ENCODE results near the gene EMX2.

The EMX2 gene

DNA sequence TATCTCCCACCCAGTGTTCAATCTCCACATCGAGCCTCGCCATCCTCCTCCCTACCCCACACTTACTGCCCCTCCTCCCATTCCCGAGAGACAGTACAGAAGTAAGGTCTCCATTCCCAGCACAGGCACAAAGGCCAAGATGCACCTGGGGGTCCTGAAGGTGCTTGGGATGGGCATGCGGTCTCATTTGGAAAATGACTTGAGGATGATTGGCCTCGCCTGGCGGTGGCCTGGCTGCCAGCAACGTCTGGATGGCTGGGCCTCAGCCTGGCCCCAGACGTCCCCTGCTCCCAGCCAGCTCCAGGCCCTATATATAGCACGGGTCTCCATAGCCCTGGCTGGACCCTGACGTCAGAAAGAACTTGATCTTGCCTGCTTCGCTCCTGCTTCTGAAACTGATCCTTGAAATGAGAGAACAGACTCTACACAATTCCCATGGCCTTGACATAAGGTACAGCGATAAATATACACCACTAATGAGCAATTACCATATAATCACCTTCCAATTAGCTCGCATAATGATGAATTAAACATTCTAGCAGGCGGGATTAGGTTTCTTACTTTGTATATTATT, 11.8 kb downstream of the EMX2 start:
- Histone ChIP-seq H3K36me3 (ENCODE audit: insufficient read depth, insufficient read length, low read length) (no peaks in the 10 kb centered on the region), H3K9me3 (ENCODE audit: insufficient read depth, low read length) (no peaks in the 10 kb centered on the region), H3K9ac (ENCODE audit: insufficient read length, low read depth) (no peak overlapping the region), H3K27me3 (ENCODE audit: insufficient read depth, insufficient read length) (peaks cover 77% of the 10 kb centered on the region), H3K4me3 (ENCODE audit: insufficient read length, low read depth) (no peak overlapping the region), H3K4me1 (ENCODE audit: insufficient read depth, insufficient read length) (peaks cover 12% of the 10 kb centered on the region)
- no peak for DNase-seq (ENCODE audit: low read depth, low spot score)
- TF ChIP-seq YY1 (IDR thresholded peaks at IDR 0.05; ENCODE audit: insufficient read depth, insufficient read length) (no peak), SUZ12 (IDR thresholded peaks at IDR 0.05; ENCODE audit: extremely low read depth, insufficient read depth, insufficient read length) (no peak), ZNF274 (IDR thresholded peaks at IDR 0.05; ENCODE audit: low read depth, low read length) (no peak)

GRCh38 chr10:117555017-117555416, 12.5 kb downstream of the EMX2 start:
- Histone ChIP-seq H3K36me3 (ENCODE audit: insufficient read depth, insufficient read length, low read length) (no peaks in the 10 kb centered on the region), H3K4me1 (ENCODE audit: insufficient read depth, insufficient read length) (peaks cover 12% of the 10 kb centered on the region), H3K9me3 (ENCODE audit: insufficient read depth, low read length) (no peaks in the 10 kb centered on the region), H3K4me3 (ENCODE audit: insufficient read length, low read depth) (no peak overlapping the region), H3K27me3 (ENCODE audit: insufficient read depth, insufficient read length) (peaks cover 70% of the 10 kb centered on the region), H3K9ac (ENCODE audit: insufficient read length, low read depth) (no peak overlapping the region)
- no peak for DNase-seq (ENCODE audit: low read depth, low spot score)
- TF ChIP-seq SUZ12 (IDR thresholded peaks at IDR 0.05; ENCODE audit: extremely low read depth, insufficient read depth, insufficient read length): no peak
- TF ChIP-seq ZNF274 (IDR thresholded peaks at IDR 0.05; ENCODE audit: low read depth, low read length): no peak
- no peak for TF ChIP-seq YY1 (IDR thresholded peaks at IDR 0.05; ENCODE audit: insufficient read depth, insufficient read length)

- Histone ChIP-seq H3K27me3 (ENCODE audit: insufficient read depth, insufficient read length) (peaks cover 62% of the 10 kb centered on the region), H3K4me1 (ENCODE audit: insufficient read depth, insufficient read length) (peaks cover 12% of the 10 kb centered on the region), H3K36me3 (ENCODE audit: insufficient read depth, insufficient read length, low read length) (no peaks in the 10 kb centered on the region), H3K4me3 (ENCODE audit: insufficient read length, low read depth) (no peak overlapping the region), H3K9me3 (ENCODE audit: insufficient read depth, low read length) (no peaks in the 10 kb centered on the region), H3K9ac (ENCODE audit: insufficient read length, low read depth) (no peak overlapping the region)
- no peak for DNase-seq (ENCODE audit: low read depth, low spot score)
- TF ChIP-seq SUZ12 (IDR thresholded peaks at IDR 0.05; ENCODE audit: extremely low read depth, insufficient read depth, insufficient read length): no peak
- TF ChIP-seq ZNF274 (IDR thresholded peaks at IDR 0.05; ENCODE audit: low read depth, low read length): no peak
- no peak for TF ChIP-seq YY1 (IDR thresholded peaks at IDR 0.05; ENCODE audit: insufficient read depth, insufficient read length)
Measured at GRCh38 chr10:117555863-117556262, 13.3 kb downstream of the EMX2 start.

GRCh38 chr10:117556356-117556755, 13.8 kb downstream of the EMX2 start:
- Histone ChIP-seq H3K36me3 (ENCODE audit: insufficient read depth, insufficient read length, low read length) (no peaks in the 10 kb centered on the region), H3K9me3 (ENCODE audit: insufficient read depth, low read length) (no peaks in the 10 kb centered on the region), H3K9ac (ENCODE audit: insufficient read length, low read depth) (no peak overlapping the region), H3K27me3 (ENCODE audit: insufficient read depth, insufficient read length) (peaks cover 57% of the 10 kb centered on the region), H3K4me1 (ENCODE audit: insufficient read depth, insufficient read length) (peaks cover 12% of the 10 kb centered on the region), H3K4me3 (ENCODE audit: insufficient read length, low read depth) (no peak overlapping the region)
- TF ChIP-seq ZNF274 (IDR thresholded peaks at IDR 0.05; ENCODE audit: low read depth, low read length) (no peak), YY1 (IDR thresholded peaks at IDR 0.05; ENCODE audit: insufficient read depth, insufficient read length) (no peak), SUZ12 (IDR thresholded peaks at IDR 0.05; ENCODE audit: extremely low read depth, insufficient read depth, insufficient read length) (no peak)
- no peak for DNase-seq (ENCODE audit: low read depth, low spot score)

DNA sequence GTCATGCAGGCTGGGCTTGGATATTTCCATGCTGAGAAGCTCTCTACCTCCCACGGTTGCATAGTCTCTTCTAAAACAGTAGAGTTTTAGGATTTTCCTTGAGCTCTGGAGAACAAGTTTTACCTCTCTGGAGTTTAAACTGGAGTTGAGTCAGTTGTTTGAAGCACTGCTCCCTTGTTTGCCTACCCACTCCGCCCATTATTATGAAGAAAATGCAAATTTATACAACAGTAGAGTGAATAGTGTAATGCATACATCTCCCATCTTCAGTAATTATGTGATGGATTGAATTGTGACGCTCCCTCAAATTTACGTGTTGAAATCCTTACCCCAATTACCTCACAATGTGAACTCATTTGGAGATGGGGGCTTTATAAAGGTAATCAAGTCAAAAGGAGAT, 17.2 kb downstream of the EMX2 start:
- Histone ChIP-seq H3K4me1 (ENCODE audit: insufficient read depth, insufficient read length) (no peaks in the 10 kb centered on the region), H3K9ac (ENCODE audit: insufficient read length, low read depth) (no peak overlapping the region), H3K36me3 (ENCODE audit: insufficient read depth, insufficient read length, low read length) (no peaks in the 10 kb centered on the region), H3K27me3 (ENCODE audit: insufficient read depth, insufficient read length) (peaks cover 23% of the 10 kb centered on the region), H3K4me3 (ENCODE audit: insufficient read length, low read depth) (no peak overlapping the region), H3K9me3 (ENCODE audit: insufficient read depth, low read length) (no peaks in the 10 kb centered on the region)
- TF ChIP-seq ZNF274 (IDR thresholded peaks at IDR 0.05; ENCODE audit: low read depth, low read length): no peak
- TF ChIP-seq YY1 (IDR thresholded peaks at IDR 0.05; ENCODE audit: insufficient read depth, insufficient read length): no peak
- TF ChIP-seq SUZ12 (IDR thresholded peaks at IDR 0.05; ENCODE audit: extremely low read depth, insufficient read depth, insufficient read length): no peak
- no peak for DNase-seq (ENCODE audit: low read depth, low spot score)

DNA sequence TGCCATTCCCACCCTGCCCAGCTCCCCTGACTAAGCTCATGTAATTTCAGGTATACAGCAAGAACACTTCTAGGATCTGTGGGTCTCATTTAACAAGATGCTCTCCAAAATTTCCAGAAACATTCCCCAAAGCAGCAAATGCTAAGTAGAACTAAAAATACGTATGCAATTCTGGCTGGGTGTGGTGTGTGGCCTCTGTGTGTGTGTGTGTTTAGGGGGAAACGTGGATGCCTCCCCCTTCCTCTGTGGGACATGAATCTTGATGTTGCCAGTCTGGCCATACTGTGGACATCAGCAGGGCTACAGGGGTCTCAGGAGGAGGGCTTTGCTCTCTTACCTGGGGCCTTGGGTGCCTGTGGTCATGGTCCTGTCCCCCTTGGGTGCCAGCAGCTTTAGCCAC, 18.4 kb downstream of the EMX2 start:
- no peaks in the 10 kb centered on the region for H3K4me1 ChIP-seq (ENCODE audit: insufficient read depth, insufficient read length)
- no peak overlapping the region for H3K9ac ChIP-seq (ENCODE audit: insufficient read length, low read depth)
- H3K9me3 ChIP-seq (ENCODE audit: insufficient read depth, low read length): no peaks in the 10 kb centered on the region
- TF ChIP-seq YY1 (IDR thresholded peaks at IDR 0.05; ENCODE audit: insufficient read depth, insufficient read length) (no peak), SUZ12 (IDR thresholded peaks at IDR 0.05; ENCODE audit: extremely low read depth, insufficient read depth, insufficient read length) (no peak), ZNF274 (IDR thresholded peaks at IDR 0.05; ENCODE audit: low read depth, low read length) (no peak)
- H3K4me3 ChIP-seq (ENCODE audit: insufficient read length, low read depth): no peak overlapping the region
- no peak for DNase-seq (ENCODE audit: low read depth, low spot score)
- H3K27me3 ChIP-seq (ENCODE audit: insufficient read depth, insufficient read length): peaks cover 11% of the 10 kb centered on the region
- H3K36me3 ChIP-seq (ENCODE audit: insufficient read depth, insufficient read length, low read length): no peaks in the 10 kb centered on the region

GRCh38 chr10:117562220-117562619, 19.7 kb downstream of the EMX2 start:
- no peaks in the 10 kb centered on the region for H3K4me1 ChIP-seq (ENCODE audit: insufficient read depth, insufficient read length)
- TF ChIP-seq SUZ12 (IDR thresholded peaks at IDR 0.05; ENCODE audit: extremely low read depth, insufficient read depth, insufficient read length) (no peak), YY1 (IDR thresholded peaks at IDR 0.05; ENCODE audit: insufficient read depth, insufficient read length) (no peak), ZNF274 (IDR thresholded peaks at IDR 0.05; ENCODE audit: low read depth, low read length) (no peak)
- H3K27me3 ChIP-seq (ENCODE audit: insufficient read depth, insufficient read length): no peaks in the 10 kb centered on the region

More at GRCh38 chr10:117562220-117562619, 19.7 kb downstream of the EMX2 start:
- Histone ChIP-seq H3K36me3 (ENCODE audit: insufficient read depth, insufficient read length, low read length) (no peaks in the 10 kb centered on the region), H3K9ac (ENCODE audit: insufficient read length, low read depth) (no peak overlapping the region), H3K9me3 (ENCODE audit: insufficient read depth, low read length) (no peaks in the 10 kb centered on the region), H3K4me3 (ENCODE audit: insufficient read length, low read depth) (no peak overlapping the region)
- DNase-seq (ENCODE audit: low read depth, low spot score): no peak

All from NT2/D1 (cell line).